A673 (cell line): Measurements from ENCODE around the gene EXOSC6. TPM values are rescaled to one million over a fixed set of nuclear protein-coding genes. Genes with fewer than 3 reads are reported as not detected.
"Not testable (repeated sequence)": the region's sequence is repeated elsewhere in the genome, so short reads cannot be mapped to it uniquely, and the experiment has no call there.

Experiments
- BruUV-seq: library from RNA; stranded (reverse); fragments of 400-500 nt; replicated peaks from 2 replicates; lab custom pipeline; 2021; lab: Mats Ljungman, UMichigan
- CTCF ChIA-PET: fragments of 300-600 bp; sonication (Branson Sonifier 250); formaldehyde crosslinking; loops from one replicate; lab custom pipeline; 2022; ENCODE audit warnings: antibody characterized with exemption; lab: Charles Lee
- POLR2A ChIA-PET: fragments of 300-600 bp; sonication (Branson Sonifier 250); formaldehyde crosslinking; loops from one replicate; lab custom pipeline; 2022; ENCODE audit warnings: antibody characterized with exemption; ENCODE audit not compliant: low non-redundant PET; lab: Charles Lee
- DNase-seq: peaks from one replicate; pipeline ENCODE4 v3.0.0-alpha.2; 2015; ENCODE audit warnings: low spot score
- H3K27ac ChIP-seq: fragments of 200-600 bp; sonication (generic); 2 replicates; pipeline ENCODE4 v1.5.1; 2016; ENCODE audit warnings: mixed run types, low read depth, mild to moderate bottlenecking, mixed read lengths, antibody characterized with exemption, low read length; ENCODE audit not compliant: poor library complexity, severe bottlenecking
- H3K27me3 ChIP-seq: fragments of 200-600 bp; sonication (generic); replicated peaks from 2 replicates; pipeline ENCODE4 v1.6.1; 2017; ENCODE audit warnings: mixed run types, low read depth, mild to moderate bottlenecking, mixed read lengths, antibody characterized with exemption, low read length; ENCODE audit not compliant: insufficient read depth, poor library complexity
- H3K36me3 ChIP-seq: fragments of 200-600 bp; sonication (generic); 2 replicates; pipeline ENCODE4 v1.6.1; 2016; ENCODE audit warnings: mixed run types, mild to moderate bottlenecking, mixed read lengths, antibody characterized with exemption, low read length; ENCODE audit not compliant: insufficient read depth, poor library complexity, severe bottlenecking
- H3K4me1 ChIP-seq: fragments of 200-600 bp; sonication (generic); 2 replicates; pipeline ENCODE4 v1.6.1; 2017; ENCODE audit warnings: mixed run types, mild to moderate bottlenecking, mixed read lengths, antibody characterized with exemption, low read length; ENCODE audit not compliant: insufficient read depth, poor library complexity, severe bottlenecking
- H3K4me3 ChIP-seq: fragments of 200-600 bp; sonication (generic); 2 replicates; pipeline ENCODE4 v1.5.1; 2016; ENCODE audit warnings: low read depth, mixed run types, mild to moderate bottlenecking, mixed read lengths, low read length; ENCODE audit not compliant: poor library complexity, severe bottlenecking
- H3K9me3 ChIP-seq: fragments of 200-600 bp; sonication (generic); 2 replicates; pipeline ENCODE4 v1.6.1; 2016; ENCODE audit warnings: mixed run types, low read depth, mild to moderate bottlenecking, mixed read lengths, antibody characterized with exemption, low read length; ENCODE audit not compliant: poor library complexity, severe bottlenecking
- EZH2 ChIP-seq: fragments of 200-600 bp; sonication (generic); IDR thresholded peaks from 2 replicates; pipeline ENCODE4 v1.6.1; 2017; ENCODE audit warnings: borderline replicate concordance, low read depth, mild to moderate bottlenecking, mixed read lengths, antibody characterized with exemption, low read length; ENCODE audit not compliant: poor library complexity, severe bottlenecking
- intact Hi-C: fragments of 100-400 bp; cut with micrococcal nuclease; formaldehyde crosslinking; loops from one replicate; pipeline ENCODE4 v1.10.0; 2022; ENCODE audit not compliant: unreplicated experiment
- total RNA-seq: library from RNA; stranded (reverse); gene quantifications from 2 replicates; pipeline ENCODE4 v1.2.3, GENCODE V29; 2021
- TF ChIP-seq, protein P1 (sequence below): fragments of 300-800, 200-600 bp; sonication (generic); conservative IDR thresholded peaks from 2 replicates; pipeline ENCODE4 v1.5.1; 2017; ENCODE audit warnings: low read depth, mild to moderate bottlenecking, antibody characterized with exemption, low read length, moderate library complexity, mixed read lengths

Gene EXOSC6
- total RNA-seq, 1 experiment from 2014 or later, result 40.4 TPM

- intact Hi-C loops, result loop anchor here (5.0 kb wide), 1 partner anchor 295 kb away; no protein-coding TSS in a partner anchor
- no TSS peak for BruUV-seq
- TF ChIP-seq, protein P1, sequence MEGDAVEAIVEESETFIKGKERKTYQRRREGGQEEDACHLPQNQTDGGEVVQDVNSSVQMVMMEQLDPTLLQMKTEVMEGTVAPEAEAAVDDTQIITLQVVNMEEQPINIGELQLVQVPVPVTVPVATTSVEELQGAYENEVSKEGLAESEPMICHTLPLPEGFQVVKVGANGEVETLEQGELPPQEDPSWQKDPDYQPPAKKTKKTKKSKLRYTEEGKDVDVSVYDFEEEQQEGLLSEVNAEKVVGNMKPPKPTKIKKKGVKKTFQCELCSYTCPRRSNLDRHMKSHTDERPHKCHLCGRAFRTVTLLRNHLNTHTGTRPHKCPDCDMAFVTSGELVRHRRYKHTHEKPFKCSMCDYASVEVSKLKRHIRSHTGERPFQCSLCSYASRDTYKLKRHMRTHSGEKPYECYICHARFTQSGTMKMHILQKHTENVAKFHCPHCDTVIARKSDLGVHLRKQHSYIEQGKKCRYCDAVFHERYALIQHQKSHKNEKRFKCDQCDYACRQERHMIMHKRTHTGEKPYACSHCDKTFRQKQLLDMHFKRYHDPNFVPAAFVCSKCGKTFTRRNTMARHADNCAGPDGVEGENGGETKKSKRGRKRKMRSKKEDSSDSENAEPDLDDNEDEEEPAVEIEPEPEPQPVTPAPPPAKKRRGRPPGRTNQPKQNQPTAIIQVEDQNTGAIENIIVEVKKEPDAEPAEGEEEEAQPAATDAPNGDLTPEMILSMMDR, result peak; percentile 72
- TF ChIP-seq EZH2, result no peak
- Histone ChIP-seq H3K27me3 (no peaks in the 10 kb centered on the region), H3K4me3 (no peak overlapping the region), H3K27ac (no peak overlapping the region), H3K36me3 (peaks cover 97% of the 10 kb centered on the region), H3K4me1 (no peaks in the 10 kb centered on the region), H3K9me3 (no peaks in the 10 kb centered on the region)
- CTCF ChIA-PET, result interaction anchor here (1.2 kb wide), 1 partner anchor 21 kb away, joined by 6 read pairs; the partner anchor contains the start of gene AARS1
- DNase-seq, result peak; percentile 75
- POLR2A ChIA-PET, result no interaction called here
Observed at GRCh38 chr16:70267516-70267915, 15.8 kb upstream of the EXOSC6 start.

- H3K9me3 ChIP-seq, CTCF ChIA-PET, POLR2A ChIA-PET, DNase-seq, H3K27me3 ChIP-seq, H3K4me1 ChIP-seq, BruUV-seq, H3K4me3 ChIP-seq, H3K27ac ChIP-seq, intact Hi-C loops: not testable (repeated sequence)
- peaks cover 100% of the 10 kb centered on the region for H3K36me3 ChIP-seq
Observed at GRCh38 chr16:70259903-70260302, 8.2 kb upstream of the EXOSC6 start.

- POLR2A ChIA-PET, result no interaction called here
- BruUV-seq, result no TSS peak
- Histone ChIP-seq H3K9me3 (no peaks in the 10 kb centered on the region), H3K27ac (no peak overlapping the region), H3K36me3 (peaks cover 100% of the 10 kb centered on the region), H3K4me3 (no peak overlapping the region), H3K27me3 (no peaks in the 10 kb centered on the region), H3K4me1 (no peaks in the 10 kb centered on the region)
- no peak for TF ChIP-seq EZH2
- TF ChIP-seq, protein P1, result no peak
- intact Hi-C loops, result no loop called here
- DNase-seq, result no peak
- CTCF ChIA-PET, result no interaction called here
Observed at GRCh38 chr16:70258946-70259345, 7.2 kb upstream of the EXOSC6 start.

GRCh38 chr16:70258065-70258464 is 6.3 kb upstream of the EXOSC6 start:
- intact Hi-C loops, result no loop called here
- CTCF ChIA-PET, result no interaction called here
- no peak overlapping the region for H3K27ac ChIP-seq
- POLR2A ChIA-PET, result no interaction called here
- no peak for DNase-seq
- no peaks in the 10 kb centered on the region for H3K27me3 ChIP-seq
- H3K9me3 ChIP-seq, result no peaks in the 10 kb centered on the region
- BruUV-seq, result no TSS peak
- TF ChIP-seq EZH2, result no peak
- TF ChIP-seq, protein P1, result no peak
- no peak overlapping the region for H3K4me3 ChIP-seq
- peaks cover 100% of the 10 kb centered on the region for H3K36me3 ChIP-seq
- H3K4me1 ChIP-seq, result no peaks in the 10 kb centered on the region
